AG20443 (cell line): ENCODE measurements around the gene PDZK1.
"Not testable (repeated sequence)": the region's sequence is repeated elsewhere in the genome, so short reads cannot be mapped to it uniquely, and the experiment has no call there.

Experiments
- DNase-seq: peaks from one replicate; pipeline ENCODE4 v3.0.0; 2012; ENCODE audit warnings: low spot score, mixed read lengths

The PDZK1 gene

DNA sequence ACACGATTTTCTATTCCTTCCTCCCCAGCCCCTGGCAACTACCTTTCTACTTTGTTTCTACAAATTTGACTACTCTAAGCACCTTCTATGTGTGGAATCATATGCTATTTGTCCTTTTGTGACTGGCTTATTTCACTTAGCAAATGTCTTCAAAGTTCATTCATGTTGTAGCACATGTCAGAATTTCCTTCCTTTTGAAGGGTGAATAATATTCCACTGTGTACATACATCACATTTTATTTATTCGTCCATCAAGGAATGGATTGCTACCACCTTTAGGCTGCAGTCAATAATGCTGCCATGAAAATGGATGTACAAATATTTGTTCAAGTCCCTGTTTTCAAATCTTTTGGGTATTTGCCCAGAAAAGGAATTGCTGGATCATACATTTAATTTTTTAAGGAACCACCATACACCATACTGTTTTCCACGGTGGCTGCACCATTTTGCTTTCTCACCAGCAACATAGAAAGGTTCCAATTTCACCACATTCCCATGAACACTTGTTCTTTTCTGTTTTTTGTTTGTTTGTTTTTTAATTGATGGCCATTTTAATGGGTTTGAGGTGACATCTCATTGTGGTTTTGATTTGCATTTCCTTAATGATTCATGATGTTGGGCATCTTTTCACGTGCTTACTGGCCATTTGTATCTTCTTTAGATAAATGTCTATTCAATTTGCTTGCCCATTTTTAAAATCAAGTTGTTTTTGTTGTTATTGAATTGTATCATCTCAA, 3.3 kb upstream of the PDZK1 start:
- DNase-seq: no peak

DNA sequence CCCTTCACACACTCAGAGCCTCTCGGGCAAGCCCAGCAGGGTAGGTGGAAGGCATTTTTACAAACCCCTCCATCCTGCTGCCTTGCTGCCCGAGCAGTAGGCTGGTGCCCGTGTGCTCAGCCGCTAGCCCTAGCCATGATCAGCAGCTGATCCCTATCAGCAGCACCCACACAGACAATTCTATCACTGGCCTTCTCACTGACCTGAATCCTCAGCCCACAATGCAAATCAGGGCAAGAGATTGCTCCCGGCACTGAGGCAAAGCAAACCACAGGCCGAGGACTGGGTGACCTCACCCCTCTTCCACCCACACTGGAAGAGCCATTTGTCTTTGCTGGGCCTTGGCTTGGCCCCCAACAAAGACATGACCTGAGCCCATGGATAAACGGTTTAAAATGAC, 895 bp upstream of the PDZK1 start:
- DNase-seq: peak; percentile 18

DNA sequence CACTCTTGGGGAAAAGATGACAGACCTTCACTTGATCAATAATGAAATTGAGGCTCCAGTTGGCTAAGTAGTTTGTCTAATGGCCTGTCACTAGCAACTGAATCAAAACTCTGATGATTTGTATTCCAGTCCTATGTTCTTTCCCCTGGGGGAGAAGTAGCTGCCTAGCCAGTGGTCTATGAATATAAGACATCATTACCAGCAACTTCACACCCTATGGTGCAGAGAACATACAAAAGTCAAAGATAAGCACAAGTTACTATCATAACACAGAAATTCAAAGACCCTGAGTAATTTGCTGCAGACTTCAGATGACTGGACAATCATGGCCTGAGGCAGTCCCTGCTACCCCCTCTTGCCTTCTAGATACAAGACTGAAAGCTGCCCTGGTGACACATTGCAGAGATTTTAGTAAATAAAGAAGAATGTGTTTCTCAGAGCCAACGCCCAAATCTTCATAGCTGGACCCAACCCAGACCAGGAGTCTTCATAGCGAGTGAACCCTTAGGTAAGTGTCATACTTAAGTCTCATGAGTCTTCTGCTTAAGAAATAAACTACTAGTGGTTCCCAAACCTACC, 993 bp downstream of the PDZK1 start:
- DNase-seq: peak; percentile 66

DNA sequence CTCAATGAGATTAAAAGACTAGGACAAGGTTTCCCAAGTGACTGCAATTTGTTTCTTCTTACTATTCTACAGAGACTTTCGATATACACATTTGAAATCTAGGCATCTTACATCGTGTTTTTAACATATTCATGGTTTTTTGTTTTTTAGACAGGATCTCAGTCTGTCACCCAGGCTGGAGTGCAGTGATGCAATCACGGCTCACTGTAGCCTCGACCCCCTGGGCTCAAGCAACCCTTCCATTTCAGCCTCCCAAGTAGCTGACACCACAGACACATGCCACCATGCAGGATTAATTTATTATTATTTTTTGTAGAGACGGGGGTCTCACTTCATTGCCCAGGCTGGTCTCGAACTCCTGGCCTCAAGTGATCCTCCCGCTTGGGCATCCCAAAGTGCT, 1.5 kb downstream of the PDZK1 start:
- no peak for DNase-seq

DNA sequence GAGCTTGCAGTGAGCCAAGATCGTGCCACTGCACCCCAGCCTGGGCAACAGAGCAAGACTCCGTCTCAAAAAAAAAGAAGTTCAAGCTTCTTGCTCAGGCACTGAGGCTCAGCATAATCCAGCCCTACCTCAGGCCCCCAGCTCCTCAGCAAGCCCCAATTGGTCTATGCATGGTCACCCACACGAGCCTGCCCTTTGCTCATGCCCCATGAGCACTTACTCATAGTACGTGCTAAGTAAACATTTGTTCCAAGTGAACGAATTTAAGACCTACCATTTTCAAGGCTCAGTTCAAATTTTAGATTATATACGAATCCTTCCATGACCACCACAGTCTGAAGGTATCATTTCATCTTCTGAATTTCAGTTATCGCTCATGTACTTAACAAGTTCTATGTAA, 4.3 kb downstream of the PDZK1 start:
- DNase-seq: no peak

DNA sequence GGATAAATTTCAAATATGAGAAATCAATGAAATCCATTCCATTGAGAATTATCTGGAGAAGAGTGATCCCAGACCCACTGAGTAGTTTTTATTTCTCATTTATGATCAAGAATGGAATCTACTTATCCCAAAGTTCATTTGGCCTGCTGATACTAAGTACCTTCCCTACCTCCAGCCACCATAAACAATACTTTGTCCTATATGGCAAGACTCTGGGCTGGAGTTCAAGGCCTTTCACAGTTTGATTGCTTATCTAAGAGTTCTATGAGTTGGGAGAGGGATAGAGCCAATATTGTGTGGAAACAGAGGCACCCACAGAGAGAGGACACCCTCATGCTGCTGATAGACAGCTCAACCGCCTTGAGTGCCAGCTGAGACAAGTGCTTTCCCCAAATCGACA, 5.1 kb downstream of the PDZK1 start:
- DNase-seq: no peak

DNA sequence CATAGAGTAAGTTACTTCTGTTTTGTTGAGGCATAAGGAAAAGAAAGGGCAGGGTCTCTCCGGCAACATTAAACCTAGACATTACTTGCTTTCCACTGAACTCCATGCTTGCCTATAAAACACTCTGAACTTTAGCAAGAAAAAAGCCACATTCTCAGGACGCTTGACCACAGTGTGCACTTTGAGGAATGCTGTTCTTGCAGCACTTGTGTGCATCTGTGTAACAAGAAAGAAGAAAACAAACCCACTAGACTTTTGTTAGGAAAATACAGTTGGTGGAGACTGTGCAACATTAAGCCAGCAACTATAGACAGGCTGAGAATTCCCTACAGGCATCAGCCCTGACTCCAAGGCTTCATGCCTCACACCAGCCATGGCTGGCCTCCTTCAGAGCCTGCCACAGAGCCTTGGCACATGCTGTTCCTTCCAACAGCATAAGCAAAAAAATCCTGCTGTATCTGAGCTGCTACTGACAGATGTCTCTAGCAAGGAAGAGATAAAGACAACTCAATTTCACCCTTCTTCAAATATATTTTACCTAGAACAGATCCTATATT, 5.8 kb downstream of the PDZK1 start:
- DNase-seq: no peak

DNA sequence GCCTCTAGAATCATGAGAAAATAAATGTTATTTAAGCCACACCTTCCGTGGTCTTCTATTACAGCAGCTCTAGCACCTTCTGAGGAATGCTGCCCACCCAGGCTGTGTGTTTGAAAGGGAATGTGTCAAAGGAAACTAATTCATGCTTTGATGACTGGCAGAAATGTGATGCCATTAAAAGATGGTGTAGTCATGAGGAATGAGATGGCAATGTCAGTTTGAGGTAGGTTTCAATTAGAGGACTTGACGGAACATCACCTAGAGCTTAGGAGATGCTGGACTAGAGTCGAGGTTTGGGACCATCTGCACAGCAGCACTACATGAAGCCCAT, 10.6 kb downstream of the PDZK1 start:
- no peak for DNase-seq

DNA sequence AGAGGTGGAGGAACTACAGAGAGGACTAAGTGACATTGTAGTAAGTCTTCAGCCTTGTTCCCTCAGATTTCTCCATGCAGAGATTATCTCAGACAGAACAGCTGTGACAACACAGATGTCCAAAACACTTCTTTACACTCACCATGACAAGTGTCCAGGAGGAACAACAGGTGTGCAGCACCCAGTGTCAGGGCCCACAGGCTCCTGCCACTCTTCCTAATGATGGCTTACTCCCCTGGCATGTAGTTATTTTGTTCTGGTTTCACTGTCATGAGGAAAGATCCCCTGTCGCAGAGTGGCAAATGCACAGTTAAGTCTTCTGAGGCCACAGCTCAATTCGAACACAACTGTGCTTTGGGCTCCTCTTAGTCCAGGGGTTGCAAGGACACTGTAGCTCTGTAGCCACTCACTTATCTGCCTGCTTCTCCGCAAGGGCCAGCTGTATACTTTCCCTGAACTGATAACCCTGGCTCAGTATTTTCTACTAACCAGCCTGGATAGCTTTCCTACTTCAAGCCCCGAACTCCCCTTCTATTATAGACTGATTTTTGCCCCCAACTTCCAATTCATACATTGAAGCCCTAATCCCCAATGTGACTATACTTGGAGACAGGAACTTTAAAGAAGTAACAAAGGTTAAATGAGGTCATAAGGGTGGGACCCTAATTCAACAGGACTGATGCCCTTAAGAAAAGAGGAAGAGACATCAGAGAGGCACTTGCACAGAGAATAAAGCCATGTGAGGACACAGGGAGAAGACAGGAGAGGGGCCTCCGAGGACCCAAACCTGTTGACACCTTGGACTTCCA, 11.1 kb downstream of the PDZK1 start:
- no peak for DNase-seq

DNA sequence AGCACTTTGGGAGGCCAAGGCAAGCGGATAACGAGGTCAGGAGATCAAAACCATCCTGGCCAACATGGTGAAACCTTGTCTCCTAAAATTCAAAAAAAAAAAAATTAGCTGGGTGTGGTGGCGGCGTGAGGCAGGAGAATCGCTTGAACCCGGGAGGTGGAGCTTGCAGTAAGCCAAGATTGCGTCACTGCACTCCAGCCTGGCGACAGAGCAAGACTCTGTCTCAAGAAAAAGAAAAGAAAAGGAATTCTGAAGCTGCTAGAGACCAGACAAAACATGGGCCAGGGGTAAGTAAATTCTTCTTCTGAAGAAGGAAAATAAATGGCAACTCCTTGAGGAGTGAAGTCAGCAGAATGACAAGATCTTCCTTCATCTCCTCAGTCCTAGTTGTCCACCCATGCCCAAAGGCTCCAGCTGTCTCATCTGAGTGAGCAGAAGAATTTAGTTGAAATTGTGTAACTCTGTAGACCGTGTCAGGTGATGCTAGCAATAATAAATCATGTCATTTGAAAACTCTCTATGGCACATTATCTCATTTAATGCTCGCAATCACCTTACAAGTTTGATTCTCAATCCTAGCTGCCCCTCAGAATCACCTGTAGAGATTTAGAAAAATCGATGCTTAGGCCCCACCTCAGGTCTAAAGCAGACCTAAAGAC, 14.3 kb downstream of the PDZK1 start:
- DNase-seq: no peak

DNA sequence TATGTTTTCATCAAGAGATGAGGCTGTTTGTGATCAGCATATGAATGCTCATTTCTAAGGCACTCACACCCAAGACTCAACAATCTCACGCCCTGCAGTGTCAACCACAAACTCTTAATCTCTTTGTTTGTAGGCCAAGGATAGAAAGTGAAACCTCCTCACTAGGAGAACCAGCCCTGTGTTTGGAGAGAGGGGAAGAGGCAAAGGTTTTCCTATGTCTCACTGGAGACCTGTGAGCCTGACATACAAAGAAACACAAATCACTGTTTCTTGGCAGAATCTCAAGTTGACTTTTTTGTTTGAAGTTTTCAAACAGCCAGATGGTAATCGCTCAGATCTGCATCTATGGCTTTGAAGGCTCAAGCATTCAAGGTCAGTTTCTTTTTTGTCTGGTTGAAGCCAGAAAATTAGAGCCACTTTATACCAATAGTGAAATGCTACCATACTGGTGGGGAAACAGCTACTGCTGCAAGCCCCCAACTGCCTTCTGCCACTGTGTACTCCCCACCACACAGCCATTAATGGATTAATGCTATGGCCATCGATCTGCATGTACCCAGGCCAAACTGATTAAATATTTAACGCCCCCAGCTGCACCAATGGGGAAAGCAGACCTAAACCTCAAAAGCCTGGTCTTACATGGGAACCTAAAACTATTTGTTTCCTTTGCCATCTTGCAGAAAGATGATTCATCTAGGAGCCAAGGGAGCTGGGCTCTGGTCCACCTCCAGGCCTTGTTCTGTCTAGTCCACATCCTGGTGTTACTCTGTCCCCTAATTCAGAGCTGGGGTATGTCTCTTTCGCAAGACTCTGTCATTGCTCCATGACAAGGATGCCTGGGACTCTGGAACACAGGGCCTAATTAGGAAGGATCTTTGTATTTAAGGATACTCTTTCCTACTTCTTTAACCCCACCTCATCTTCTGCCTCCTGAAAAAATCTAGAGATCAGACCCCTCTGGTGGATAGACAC, 16.3 kb downstream of the PDZK1 start:
- DNase-seq: peak; percentile 83

DNA sequence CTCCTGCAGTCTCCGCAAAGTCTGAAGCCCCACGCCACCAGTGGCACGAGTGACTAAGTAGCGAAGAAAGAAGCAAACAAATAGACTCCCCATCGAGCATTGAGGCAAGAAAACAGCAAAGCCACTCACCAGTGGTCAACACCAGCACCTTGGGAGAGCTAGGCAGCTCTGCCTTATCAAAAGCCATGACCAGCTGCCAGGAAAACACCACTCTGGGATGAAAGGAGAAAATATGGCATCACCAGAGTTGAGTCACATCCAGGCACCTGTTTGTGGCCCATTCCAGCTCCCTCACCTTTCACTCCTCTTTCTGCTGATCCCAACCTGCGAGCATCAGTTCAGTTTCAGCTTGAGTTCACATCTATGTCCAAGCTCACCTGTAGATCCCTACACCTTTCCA, 17.2 kb downstream of the PDZK1 start:
- no peak for DNase-seq

DNA sequence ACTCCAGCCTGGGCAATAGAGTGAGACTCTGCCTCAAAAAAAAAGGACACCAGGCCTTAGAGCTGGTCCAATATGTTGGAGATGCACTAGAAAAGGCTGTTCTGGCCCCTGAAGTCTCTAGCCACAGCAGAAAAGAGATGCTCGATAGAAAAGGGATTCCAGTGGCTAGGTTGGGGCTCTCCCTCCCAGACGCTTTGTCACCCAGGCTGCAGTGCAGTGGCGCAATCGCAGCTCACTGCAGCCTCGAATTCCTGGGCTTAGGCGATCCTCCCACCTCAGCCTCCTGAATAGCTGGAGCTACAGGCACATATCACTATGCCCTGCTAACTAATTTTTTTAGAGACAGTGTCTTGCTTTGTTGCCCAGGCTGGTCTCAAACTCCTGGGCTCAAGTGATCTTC, 18.2 kb downstream of the PDZK1 start:
- no peak for DNase-seq

DNA sequence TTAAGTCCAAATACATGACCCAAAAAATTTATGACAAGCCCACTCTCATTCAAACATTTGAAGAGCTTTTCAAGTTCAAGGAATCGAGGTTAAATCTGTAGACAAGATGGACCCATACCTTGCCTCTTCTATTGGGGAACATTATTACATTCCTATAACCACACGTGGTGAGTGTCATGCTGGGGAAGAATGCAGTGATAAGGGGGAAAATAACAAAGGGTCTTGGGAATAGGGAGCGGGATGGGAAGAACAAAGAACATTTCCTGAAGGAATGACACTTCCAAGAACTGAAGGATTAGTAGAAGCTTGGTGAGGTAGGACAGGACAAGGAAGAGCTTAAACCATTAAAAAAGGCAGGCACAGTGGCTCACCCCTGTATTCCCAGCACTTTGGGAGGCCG, 18.8 kb downstream of the PDZK1 start:
- DNase-seq: no peak

DNA sequence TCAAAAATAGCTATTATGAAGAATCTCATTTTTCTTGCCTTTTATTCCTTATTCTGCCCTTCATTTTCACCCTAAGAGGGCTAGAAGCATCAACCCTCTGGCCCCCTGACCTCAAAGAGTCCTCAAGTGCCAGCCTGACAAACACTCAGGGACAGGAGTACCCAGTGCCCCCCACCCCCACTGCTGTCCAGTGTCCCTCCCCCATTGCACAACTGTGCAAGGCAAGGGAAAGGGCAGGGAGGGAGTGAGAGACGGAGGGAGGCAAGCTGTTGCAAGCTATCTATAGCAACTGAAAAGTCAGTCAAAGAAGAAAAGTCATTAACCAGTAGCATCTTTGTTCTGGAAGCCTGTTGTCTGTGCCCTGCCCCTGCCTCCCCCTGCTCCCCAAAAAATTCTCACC, 21.1 kb downstream of the PDZK1 start:
- not testable (repeated sequence) for DNase-seq

DNA sequence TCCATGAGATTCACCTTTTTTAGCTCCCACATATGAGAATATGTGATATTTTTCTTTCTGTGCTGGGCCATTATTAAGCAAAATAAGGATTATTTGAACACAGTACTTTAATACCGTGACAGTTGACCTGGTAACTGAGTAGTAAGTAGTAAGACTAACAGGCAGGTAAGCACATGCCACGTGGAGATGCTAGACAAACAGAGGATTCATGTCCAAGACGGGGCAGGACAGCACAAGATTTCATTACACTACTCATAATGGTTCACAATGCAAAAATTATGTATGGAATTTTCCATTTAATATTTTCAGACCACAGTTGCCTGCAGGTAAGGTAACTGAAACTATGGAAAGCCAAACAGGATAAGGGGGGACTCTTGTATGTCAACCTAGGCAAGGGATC, 22.3 kb downstream of the PDZK1 start:
- not testable (repeated sequence) for DNase-seq

DNA sequence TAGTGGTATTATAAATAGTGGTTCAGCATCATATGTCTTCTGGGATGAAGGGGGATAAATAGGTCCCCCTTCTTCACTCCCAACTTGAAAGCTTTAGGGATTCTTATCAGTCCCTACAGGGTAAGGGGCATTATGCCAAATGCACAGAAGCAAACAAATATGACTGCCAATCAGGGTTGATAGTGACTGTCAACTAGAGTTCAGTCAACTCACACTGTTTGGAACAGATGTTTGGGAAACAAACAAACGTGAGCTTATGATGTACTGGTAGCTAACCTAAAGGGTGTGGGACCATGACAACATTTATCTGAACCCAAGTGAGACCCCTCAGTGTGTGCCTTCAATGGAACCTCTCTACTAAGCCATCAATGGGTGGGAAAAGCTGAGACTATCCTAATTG, 34.0 kb downstream of the PDZK1 start:
- not testable (repeated sequence) for DNase-seq

DNA sequence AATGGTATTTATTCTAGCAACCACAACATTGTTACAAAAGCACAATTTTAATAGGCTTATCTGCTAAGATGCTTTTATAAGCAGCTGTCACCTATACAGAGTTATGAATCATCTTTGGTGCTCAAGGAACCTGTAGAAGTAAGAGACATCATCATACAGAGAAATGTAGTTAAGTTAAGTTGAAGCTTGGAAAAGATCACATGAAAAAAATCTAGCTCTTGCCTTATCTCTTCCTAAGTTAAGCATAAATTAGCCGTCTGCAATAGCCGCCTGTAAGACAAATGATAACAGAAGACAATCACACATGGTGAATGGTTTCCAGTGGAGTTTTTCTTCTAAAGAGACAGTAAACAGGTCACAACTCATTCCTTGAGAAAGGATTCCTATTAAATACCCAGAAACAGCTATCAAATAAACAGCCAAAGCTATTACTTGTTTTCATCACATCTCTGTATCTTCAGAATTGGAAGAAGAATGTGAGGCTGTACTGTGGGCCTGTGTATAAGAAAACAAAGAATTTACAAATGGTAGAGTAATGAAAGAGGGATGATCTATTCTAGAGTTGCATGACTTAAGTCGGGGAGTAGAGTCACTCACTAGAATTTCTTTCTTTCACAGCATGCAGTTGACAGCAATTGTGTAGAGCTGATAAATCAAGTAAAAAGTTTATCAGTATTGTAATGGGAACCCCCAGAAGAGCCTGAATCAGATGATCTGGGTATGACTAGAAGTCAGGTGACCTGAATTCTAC, 36.0 kb downstream of the PDZK1 start:
- DNase-seq: not testable (repeated sequence)

DNA sequence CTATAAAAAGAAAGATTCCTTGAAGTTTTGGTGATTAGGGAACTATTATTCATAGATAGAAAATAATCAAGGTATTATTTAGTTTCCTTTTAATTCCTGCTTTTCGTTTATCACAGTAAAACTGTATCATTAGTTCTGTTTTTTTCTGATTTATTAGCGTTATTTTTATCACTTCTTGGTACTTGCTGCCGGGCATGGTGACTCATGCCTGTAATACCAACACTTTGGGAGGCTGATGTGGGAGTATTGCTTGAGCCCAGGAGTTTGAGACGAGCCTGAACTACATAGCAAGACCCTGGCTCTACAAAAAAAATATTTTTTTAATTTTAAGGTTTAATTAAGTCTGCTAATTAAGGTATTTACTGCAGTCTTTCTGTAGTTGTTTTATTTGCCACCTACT, 42.2 kb downstream of the PDZK1 start:
- not testable (repeated sequence) for DNase-seq

DNA sequence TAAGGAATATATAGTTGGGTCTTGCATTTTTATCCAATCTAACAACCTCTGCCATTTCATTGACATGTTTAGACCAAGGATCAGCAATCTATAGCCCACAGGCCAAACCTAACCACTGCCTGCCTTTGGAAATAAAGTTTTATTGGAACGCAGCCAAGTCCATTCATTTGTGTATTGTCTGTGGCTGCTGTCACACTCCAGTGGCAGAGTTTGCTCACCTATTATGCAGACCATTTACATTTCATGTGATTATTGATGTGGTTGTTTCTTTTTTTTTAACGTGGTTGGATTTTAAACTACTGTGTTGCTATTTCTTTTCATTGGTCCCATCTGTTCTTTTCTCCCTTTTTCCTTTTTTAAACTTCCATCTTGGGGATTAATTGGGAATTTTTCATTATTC, 44.7 kb downstream of the PDZK1 start:
- not testable (repeated sequence) for DNase-seq
